ENCODE data around the gene MTMR4. TPM values are rescaled to one million over a fixed set of nuclear protein-coding genes. Genes with fewer than 3 reads are reported as not detected.

The MTMR4 gene
- total RNA-seq, 2 donors from 2014 or later = 43.5 to 45.3 TPM

DNA sequence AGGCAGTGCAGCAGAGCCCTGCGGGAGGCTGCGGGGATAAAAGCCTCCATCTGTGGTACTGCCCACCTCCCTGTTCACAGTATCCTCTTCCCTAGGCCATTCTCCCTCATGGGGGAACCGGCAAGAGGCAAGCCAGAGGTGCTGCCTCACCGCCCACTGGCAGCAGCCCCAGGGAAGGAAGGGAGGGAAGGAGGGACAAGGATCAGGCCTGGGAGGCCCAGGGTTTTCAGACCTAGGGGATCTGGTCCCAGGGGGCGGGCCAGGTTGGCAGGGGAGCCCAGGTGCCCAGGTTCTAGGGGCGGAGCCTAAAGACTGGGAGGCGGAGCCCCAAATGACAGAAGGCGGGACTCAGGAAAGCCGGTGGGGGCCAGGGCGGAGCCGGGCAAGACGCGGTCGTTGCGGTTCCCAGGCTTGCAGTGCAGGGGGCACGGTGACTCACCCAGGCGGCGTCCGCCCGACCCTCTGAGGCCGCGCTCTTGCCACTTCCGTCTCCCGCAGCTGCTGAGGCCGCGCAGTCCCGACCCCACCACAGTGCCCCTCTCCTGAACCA is 3.0 kb upstream of the MTMR4 start:
- DNase-seq = no peak
- Histone ChIP-seq H3K36me3 (no peaks in the 10 kb centered on the region), H3K4me3 (peak overlapping the region; percentile 69), H3K27ac (peak overlapping the region; percentile 98), H3K9me3 (no peaks in the 10 kb centered on the region), H3K9ac (ENCODE audit: low read depth in 2 of 2, low read length in 2 of 2) (peak overlapping the region; percentile 90 to 100), H3K4me1 (peaks cover 8% of the 10 kb centered on the region), H3K27me3 (no peaks in the 10 kb centered on the region)
- TF ChIP-seq, protein P1, sequence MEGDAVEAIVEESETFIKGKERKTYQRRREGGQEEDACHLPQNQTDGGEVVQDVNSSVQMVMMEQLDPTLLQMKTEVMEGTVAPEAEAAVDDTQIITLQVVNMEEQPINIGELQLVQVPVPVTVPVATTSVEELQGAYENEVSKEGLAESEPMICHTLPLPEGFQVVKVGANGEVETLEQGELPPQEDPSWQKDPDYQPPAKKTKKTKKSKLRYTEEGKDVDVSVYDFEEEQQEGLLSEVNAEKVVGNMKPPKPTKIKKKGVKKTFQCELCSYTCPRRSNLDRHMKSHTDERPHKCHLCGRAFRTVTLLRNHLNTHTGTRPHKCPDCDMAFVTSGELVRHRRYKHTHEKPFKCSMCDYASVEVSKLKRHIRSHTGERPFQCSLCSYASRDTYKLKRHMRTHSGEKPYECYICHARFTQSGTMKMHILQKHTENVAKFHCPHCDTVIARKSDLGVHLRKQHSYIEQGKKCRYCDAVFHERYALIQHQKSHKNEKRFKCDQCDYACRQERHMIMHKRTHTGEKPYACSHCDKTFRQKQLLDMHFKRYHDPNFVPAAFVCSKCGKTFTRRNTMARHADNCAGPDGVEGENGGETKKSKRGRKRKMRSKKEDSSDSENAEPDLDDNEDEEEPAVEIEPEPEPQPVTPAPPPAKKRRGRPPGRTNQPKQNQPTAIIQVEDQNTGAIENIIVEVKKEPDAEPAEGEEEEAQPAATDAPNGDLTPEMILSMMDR (IDR thresholded peaks at IDR 0.05) = no peak
- intact Hi-C loops (cut with DNase I) = no loop called here

DNA sequence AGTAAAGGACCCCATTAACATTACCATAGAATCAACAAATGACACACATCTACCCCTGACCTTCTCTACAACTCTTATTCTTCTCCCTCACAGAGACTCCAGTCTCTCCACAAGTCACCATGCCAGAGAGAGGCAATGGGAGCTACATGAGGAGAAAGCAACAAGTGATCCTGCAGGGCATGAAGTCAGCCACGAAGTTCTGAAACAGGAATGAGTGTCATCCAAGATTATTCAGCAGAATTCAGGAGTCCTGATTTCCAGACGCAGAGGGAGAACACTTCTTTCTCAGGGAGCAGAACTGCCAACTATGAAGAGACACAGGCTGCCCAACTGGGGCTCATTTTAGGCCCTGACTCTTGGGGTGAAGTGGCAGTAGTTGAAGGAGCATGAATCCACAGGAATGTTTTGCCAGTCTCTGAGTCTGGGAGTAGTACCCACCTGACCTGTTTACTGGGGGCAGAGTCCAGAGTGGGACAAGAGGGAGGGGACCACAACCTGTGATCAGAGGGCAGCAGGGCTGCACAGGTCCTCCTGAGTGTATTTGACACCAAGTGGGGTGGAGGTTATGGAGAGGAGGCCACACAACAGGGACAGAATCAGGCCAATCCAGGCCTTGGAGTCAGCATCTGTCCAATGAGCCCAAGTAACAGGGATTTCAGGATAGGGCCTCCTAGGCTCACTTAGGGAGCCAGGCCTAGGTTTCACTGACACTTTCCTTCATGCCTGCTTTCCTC is 2.4 kb upstream of the MTMR4 start:
- Histone ChIP-seq H3K36me3 (no peaks in the 10 kb centered on the region), H3K4me3 (peak overlapping the region; percentile 69), H3K4me1 (peaks cover 8% of the 10 kb centered on the region), H3K27me3 (no peaks in the 10 kb centered on the region), H3K27ac (peak overlapping the region; percentile 98), H3K9ac (ENCODE audit: low read depth in 2 of 2, low read length in 2 of 2) (peak overlapping the region; percentile 90 to 100), H3K9me3 (no peaks in the 10 kb centered on the region)
- TF ChIP-seq, protein P1 (IDR thresholded peaks at IDR 0.05) = no peak
- DNase-seq = peak; percentile 81
- intact Hi-C loops (cut with DNase I) = no loop called here

DNA sequence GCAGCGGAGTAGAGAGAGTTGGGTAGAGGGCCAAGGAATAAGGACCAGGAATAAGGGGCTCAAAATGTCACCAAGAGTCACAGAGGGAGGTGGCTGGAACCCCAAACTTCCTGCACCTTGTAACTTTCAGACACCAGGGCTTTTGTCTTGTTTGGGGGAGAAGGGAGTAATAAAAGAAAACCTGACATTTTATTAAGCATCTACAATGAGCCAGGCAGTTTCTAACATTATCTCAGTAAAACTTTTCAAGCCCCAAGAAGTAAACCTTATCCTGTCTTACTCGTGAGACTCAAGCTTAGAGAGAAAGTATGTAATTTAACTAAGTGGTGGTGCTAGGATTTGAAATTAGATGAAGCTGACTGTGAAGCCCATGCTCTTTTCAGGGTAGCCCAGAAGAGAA is 848 bp upstream of the MTMR4 start:
- TF ChIP-seq, protein P1 (IDR thresholded peaks at IDR 0.05) = no peak
- Histone ChIP-seq H3K9me3 (no peaks in the 10 kb centered on the region), H3K27ac (peak overlapping the region; percentile 98), H3K36me3 (peaks cover 10% of the 10 kb centered on the region), H3K27me3 (no peaks in the 10 kb centered on the region), H3K4me1 (peaks cover 8% of the 10 kb centered on the region), H3K4me3 (no peak overlapping the region), H3K9ac (ENCODE audit: low read depth in 2 of 2, low read length in 2 of 2) (no peak overlapping the region)
- DNase-seq = no peak
- intact Hi-C loops (cut with DNase I) = no loop called here

DNA sequence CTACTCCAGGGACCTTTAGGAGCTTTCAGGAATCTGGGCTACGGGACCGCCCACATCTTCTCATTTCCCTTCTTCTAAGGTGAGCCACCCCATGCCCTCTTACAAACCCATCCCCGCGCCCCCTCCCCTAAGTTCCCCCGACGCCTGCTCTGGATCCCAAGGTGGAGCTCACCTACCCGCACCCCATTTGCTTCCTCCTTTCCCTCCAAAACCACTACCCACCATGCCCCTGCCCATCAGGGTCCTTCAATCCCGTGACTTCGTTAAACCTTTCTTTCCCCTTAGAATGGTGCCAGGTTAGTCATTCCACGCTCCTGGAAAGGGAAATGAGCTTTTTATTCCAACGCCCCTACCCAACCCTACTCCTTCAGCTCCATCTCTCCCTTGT is 326 bp upstream of the MTMR4 start:
- Histone ChIP-seq H3K27me3 (no peaks in the 10 kb centered on the region), H3K9ac (ENCODE audit: low read depth in 2 of 2, low read length in 2 of 2) (peak overlapping the region in 1 of 2 donors; percentile 70), H3K4me1 (peaks cover 8% of the 10 kb centered on the region), H3K36me3 (peaks cover 10% of the 10 kb centered on the region), H3K27ac (peak overlapping the region; percentile 40), H3K4me3 (peak overlapping the region; percentile 93), H3K9me3 (no peaks in the 10 kb centered on the region)
- DNase-seq = no peak
- TF ChIP-seq, protein P1 (IDR thresholded peaks at IDR 0.05) = no peak
- intact Hi-C loops (cut with DNase I) = no loop called here

DNA sequence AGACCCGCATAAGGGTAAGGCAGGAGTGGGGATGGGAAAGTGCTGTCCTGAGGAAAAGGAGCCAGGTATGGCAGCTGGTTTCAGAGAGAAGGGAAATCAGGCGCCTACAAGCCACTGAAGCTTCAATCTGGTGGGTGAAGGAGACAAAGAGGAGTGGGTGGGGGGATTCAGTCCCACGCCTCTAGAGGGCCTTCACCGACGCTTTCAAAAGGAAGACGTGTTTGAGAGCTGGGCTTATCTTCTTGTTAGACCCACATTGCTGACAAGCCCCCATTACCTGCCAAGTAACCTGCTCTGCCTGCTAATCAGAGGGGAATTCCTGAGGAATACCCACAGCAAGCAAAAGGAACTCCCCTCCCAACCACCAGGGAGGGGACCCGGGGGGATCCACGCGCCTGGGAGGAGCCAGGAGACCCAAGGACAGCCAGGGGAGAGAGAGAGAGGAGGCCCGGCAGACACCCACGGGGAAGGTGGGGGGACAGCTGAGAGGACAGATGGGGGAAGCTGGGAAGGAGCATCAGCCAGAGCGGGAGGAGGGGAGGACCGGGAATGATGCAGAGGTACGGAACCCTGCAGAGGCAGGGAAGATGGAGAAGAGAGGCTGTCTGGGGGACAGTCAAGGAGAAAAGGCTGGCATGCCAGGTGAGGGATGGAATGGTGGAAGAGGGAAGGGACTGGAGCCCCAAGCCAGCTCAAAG is 1.0 kb downstream of the MTMR4 start:
- Histone ChIP-seq H3K36me3 (peaks cover 10% of the 10 kb centered on the region), H3K27ac (no peak overlapping the region), H3K9me3 (no peaks in the 10 kb centered on the region), H3K4me1 (peaks cover 8% of the 10 kb centered on the region), H3K27me3 (no peaks in the 10 kb centered on the region), H3K4me3 (peak overlapping the region; percentile 93), H3K9ac (ENCODE audit: low read depth in 2 of 2, low read length in 2 of 2) (peak overlapping the region; percentile 69 to 70)
- TF ChIP-seq, protein P1 (IDR thresholded peaks at IDR 0.05) = no peak
- DNase-seq = no peak
- intact Hi-C loops (cut with DNase I) = no loop called here
